HL-60 (cell line): Measurements from ENCODE around the gene RAP1GAP2.

Experiments
- DNase-seq, 2 experiments: peaks; one replicate each; pipeline ENCODE4 v3.0.0-alpha.2; 2010 to 2020; ENCODE audit warnings: low read depth in 1 of 2, low spot score in 1 of 2
- H3K27ac ChIP-seq: fragments of 250-450 bp; sonication (Bioruptor Pico); replicated peaks from 2 replicates; pipeline ENCODE4 v1.5.1; 2020; ENCODE audit warnings: mild to moderate bottlenecking, moderate library complexity
- H3K27me3 ChIP-seq: fragments of 250-450 bp; sonication (Bioruptor Pico); 2 replicates; pipeline ENCODE4 v1.5.1; 2021; ENCODE audit warnings: mild to moderate bottlenecking, moderate library complexity; ENCODE audit not compliant: insufficient read depth, poor library complexity, severe bottlenecking
- H3K4me3 ChIP-seq: replicated peaks from 2 replicates; pipeline ENCODE4 v1.5.1; 2011; ENCODE audit warnings: mild to moderate bottlenecking, control low read depth, low read length; ENCODE audit not compliant: insufficient read depth
- CTCF ChIP-seq: IDR thresholded peaks from one replicate; pipeline ENCODE4 v1.5.1; 2011; ENCODE audit warnings: low read length, control low read depth, inconsistent platforms; ENCODE audit not compliant: insufficient read depth
- GABPA ChIP-seq: IDR thresholded peaks from 2 replicates; pipeline ENCODE4 v1.6.1; 2012; ENCODE audit warnings: low read depth
- POLR2AphosphoS5 ChIP-seq: IDR thresholded peaks from 2 replicates; pipeline ENCODE4 v1.6.1; 2012; ENCODE audit warnings: low read depth
- SPI1 ChIP-seq: IDR thresholded peaks from 2 replicates; pipeline ENCODE4 v1.6.1; 2012; ENCODE audit warnings: low read depth, mild to moderate bottlenecking, borderline replicate concordance
- TF ChIP-seq, protein P1 (sequence below): IDR thresholded peaks from 2 replicates; pipeline ENCODE4 v1.6.1; 2012; ENCODE audit warnings: low read depth; ENCODE audit not compliant: insufficient replicate concordance

RAP1GAP2 gene

DNA sequence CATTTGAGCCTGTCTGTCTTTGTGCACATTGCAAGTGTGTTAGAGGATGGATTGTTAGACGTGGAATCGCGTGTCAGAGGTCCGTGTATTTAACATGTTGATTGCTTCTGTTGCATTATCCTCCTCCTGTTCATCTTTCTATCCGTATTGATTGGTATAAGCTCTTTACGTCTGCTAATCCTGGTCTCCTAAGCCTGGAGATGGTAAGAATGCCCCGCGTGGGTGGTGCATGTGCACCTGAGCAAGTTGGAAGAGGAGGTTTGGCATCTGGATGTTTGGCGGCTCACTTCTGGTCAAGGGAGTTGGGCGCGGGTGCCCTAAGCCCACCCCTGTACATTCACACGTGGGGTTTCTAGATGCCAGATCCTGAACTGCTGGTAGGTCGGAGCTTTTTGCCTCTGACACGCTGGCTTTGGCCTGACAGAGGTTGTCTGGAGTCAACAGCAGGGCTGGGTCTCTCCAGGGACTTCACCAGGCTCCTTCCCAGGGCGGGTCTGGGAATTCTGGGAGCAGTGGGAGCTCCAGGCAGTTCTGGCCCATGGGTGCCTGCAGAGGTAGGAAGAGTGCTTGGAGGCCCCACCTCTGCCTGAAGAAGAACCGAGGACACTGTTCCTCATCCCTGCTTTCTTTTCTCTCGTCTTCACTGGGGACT lies 159.8 kb downstream of the RAP1GAP2 start:
- Histone ChIP-seq H3K27ac (no peak overlapping the region), H3K27me3 (no peaks in the 10 kb centered on the region), H3K4me3 (no peak overlapping the region)
- no peak for TF ChIP-seq SPI1
- TF ChIP-seq POLR2AphosphoS5: no peak
- TF ChIP-seq CTCF: no peak
- TF ChIP-seq, protein P1, sequence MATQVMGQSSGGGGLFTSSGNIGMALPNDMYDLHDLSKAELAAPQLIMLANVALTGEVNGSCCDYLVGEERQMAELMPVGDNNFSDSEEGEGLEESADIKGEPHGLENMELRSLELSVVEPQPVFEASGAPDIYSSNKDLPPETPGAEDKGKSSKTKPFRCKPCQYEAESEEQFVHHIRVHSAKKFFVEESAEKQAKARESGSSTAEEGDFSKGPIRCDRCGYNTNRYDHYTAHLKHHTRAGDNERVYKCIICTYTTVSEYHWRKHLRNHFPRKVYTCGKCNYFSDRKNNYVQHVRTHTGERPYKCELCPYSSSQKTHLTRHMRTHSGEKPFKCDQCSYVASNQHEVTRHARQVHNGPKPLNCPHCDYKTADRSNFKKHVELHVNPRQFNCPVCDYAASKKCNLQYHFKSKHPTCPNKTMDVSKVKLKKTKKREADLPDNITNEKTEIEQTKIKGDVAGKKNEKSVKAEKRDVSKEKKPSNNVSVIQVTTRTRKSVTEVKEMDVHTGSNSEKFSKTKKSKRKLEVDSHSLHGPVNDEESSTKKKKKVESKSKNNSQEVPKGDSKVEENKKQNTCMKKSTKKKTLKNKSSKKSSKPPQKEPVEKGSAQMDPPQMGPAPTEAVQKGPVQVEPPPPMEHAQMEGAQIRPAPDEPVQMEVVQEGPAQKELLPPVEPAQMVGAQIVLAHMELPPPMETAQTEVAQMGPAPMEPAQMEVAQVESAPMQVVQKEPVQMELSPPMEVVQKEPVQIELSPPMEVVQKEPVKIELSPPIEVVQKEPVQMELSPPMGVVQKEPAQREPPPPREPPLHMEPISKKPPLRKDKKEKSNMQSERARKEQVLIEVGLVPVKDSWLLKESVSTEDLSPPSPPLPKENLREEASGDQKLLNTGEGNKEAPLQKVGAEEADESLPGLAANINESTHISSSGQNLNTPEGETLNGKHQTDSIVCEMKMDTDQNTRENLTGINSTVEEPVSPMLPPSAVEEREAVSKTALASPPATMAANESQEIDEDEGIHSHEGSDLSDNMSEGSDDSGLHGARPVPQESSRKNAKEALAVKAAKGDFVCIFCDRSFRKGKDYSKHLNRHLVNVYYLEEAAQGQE: no peak
- DNase-seq: no peak

DNA sequence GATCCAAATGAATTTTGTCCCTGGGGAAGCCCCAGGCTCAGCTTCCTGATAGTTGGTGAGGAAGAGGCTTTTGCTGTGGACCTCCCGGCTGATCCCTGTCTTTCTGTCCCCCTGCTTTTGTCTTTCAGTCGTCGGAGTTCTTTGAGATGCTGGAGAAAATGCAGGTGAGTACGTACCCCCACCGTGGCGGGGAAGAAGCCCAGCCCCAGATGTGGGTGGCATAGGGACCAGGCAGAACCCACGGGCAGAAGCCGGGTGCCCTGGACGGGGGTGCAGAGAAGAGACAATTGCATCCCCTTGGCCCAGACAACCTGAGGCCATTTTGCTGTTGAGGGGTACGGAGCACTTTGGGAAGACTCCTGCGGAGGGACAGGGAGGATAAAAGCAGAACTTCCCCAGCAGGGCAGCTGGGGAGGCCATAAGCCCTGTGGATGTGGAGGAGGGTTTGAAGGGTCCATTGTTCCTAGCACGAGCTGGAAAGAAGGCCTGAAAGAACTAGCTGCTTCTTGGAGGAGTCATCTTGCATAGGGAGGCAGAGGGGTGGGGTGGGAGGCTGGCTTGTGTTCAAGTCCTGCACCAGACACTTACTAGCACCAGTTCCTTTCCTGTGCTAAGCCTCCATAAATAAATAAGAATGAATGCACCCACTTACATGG lies 161.5 kb downstream of the RAP1GAP2 start:
- no peak for DNase-seq
- H3K27ac ChIP-seq: no peak overlapping the region
- TF ChIP-seq SPI1: no peak
- no peak for TF ChIP-seq CTCF
- no peak for TF ChIP-seq GABPA
- no peak for TF ChIP-seq POLR2AphosphoS5
- no peaks in the 10 kb centered on the region for H3K27me3 ChIP-seq
- no peak overlapping the region for H3K4me3 ChIP-seq

DNA sequence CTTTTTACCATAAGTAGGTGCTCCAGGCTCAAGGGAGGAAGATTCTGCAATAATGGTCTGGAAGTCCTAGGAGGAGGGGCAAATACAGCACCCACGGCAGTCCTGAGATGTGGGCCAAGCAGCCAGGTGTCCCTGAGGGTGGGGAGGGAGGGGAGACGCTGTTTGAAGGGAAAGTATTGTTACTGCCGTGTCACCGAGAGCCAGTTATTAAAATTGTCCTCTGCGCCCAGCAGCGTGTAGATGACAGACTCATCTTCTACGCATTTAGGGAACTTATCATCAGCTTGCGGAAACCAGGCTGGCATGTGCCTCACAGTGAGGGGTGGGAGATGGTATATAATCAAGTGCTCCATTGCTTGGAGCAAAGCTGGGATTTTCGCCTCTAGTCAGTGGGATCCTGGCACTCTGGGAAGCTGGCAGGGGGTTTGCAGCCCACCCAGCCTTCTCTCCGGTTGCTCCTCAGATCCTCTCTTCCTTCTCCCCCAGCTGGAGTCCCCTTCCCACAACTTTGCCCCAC lies 162.5 kb downstream of the RAP1GAP2 start:
- Histone ChIP-seq H3K27ac (no peak overlapping the region), H3K27me3 (no peaks in the 10 kb centered on the region), H3K4me3 (no peak overlapping the region)
- no peak for DNase-seq
- no peak for TF ChIP-seq POLR2AphosphoS5
- TF ChIP-seq CTCF: no peak
- no peak for TF ChIP-seq SPI1
- TF ChIP-seq, protein P1: no peak
- TF ChIP-seq GABPA: no peak
